MM.1S (cell line): ENCODE data around the gene PARP8.

Experiments used
- CTCF ChIP-seq: fragments of 300-600 bp; sonication (generic); IDR thresholded peaks from 2 replicates; pipeline ENCODE4 v1.5.1; 2016; ENCODE audit warnings: antibody characterized with exemption, low read length, mixed read lengths
- EZH2 ChIP-seq: fragments of 300-600 bp; sonication (generic); optimal IDR thresholded peaks from 2 replicates; pipeline ENCODE3; 2017; ENCODE audit warnings: low read depth, mild to moderate bottlenecking, antibody characterized with exemption, low read length, mixed read lengths

- TF ChIP-seq CTCF, result no peak
- no peak for TF ChIP-seq EZH2
These were observed 99.6 kb downstream of the PARP8 start for GRCh38 chr5:50766042-50766441.
